NCI-H146 (cell line): Measurements from ENCODE around the gene LY6G6D.

ENCODE experiments used
- DNase-seq: peaks from one replicate; lab custom pipeline; 2025; lab: John Stamatoyannopoulos, UW

Gene LY6G6D

GRCh38 chr6:31765910-31766794 lies 51.0 kb downstream of the LY6G6D start:
- DNase-seq: no peak

- no peak for DNase-seq
Observed at GRCh38 chr6:31767096-31767645, 52.0 kb downstream of the LY6G6D start.
